ENCODE measurements around the gene BCAS1.

BCAS1 gene

DNA sequence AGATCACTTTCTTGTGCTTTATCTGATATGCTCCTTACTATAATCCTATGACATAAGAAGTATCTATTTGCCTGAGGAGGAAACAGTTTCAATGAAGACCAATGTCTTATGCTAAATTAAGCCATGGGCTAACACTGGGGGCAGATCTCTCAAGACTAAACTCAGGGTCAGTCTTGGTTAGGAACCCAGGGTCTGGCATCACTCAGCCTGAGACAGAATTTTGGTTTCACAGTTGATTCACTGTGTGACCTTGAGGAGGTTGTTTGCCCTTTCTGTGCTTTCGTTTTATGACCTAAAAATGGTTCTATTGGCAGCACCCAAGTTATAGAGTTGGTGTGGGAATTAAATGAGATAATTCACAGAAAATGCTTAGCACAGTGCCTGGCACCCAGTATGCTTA lies 4.9 kb upstream of the BCAS1 start:
- DNase-seq = no peak

DNA sequence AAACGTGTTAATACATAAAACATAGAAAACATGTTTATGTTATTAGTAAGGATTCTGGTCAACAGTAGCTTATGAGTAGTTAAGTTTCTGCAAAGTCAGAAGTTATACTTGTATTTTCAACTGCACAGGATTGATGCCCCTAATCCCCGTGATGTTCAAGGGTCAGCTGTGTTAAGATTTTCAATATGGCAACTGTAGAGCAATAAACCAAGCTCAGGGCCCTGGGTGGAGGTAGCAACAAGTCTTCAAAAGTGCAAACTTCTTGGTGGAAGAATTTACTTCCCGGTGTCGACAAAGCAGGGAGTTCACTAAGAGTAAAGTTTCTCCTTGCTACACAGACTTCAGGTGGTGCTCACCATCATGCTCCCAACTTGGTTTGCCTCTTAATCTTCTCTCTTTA lies 4.1 kb upstream of the BCAS1 start:
- no peak for DNase-seq

DNA sequence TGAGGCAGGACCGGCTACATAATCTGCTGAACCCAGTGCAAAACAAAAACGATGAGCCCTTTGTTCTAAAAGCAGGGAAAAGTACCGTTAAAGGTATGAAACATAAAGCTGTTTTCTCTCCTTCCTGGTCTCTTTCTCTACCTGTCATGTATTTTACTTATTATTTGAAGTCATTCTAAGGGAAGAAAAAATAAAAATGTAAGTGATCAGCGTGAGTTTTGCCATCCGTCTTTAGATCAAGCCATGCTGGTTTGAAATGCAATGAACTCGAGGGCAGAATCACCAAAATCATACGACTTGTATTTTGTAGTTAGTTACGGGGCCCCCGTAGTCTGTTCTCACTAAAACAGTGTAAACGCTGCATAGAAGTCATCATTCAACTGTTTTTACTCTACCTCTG lies 2.9 kb upstream of the BCAS1 start:
- DNase-seq = no peak

DNA sequence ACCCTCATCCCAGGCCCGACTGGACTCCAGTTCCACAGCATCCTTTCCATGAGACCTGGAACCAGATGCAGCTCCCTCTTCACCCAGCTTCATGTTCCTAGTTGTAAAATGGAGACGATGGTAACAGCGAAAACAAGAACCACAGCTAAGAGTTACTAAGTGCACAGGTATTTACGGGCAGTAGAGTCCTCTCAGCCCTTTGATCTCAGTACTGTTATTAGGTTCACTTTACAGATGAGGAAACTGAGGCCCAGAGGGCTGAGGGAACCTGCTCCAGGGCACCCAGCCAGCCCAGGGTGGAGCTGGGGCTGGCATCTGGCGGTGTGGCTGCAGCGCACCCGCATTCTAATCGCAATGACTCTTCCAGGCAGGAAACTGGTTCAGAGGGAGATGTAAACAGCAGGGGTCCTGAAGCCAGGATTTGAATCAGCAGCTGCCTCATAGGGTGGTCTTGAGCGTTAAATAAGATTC lies 858 bp downstream of the BCAS1 start:
- no peak for DNase-seq

DNA sequence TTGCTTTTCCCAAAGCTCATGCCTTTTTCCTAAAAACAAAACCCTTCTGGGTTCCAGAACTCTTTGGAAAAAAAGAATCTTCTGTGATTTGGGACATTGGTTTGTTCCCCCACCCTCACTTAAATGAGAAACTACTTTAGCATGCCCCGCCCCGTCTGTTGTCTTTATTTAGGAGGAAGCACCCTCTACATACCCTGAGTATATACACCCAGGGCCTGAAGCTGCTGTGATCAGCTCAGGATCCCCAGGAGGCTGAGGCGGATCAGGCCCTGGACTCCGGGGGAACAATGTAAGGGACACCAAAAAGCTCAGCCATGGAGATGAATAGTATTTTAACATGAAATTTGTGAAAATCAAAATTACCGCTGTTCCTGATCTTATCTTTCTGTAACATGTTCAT lies 1.4 kb downstream of the BCAS1 start:
- DNase-seq = no peak

DNA sequence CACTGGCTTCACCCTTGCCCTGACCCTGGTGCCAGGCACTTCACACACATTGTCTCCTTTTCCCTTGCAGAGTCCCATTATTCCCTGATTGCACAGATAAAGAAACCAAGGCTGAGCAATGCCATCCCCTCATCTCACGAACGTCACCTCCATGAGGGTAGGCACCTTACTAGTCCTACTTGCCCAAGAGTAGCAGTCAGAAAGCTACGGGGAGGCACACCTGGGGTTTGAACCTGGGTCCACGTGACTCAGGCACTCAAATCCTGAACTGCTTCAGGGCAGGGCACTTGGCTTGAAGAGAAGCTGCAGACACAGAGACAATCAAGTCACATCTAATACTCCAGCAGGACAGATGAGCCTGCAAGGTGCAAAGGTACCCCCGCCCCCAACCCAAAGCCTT lies 1.9 kb downstream of the BCAS1 start:
- DNase-seq = no peak

DNA sequence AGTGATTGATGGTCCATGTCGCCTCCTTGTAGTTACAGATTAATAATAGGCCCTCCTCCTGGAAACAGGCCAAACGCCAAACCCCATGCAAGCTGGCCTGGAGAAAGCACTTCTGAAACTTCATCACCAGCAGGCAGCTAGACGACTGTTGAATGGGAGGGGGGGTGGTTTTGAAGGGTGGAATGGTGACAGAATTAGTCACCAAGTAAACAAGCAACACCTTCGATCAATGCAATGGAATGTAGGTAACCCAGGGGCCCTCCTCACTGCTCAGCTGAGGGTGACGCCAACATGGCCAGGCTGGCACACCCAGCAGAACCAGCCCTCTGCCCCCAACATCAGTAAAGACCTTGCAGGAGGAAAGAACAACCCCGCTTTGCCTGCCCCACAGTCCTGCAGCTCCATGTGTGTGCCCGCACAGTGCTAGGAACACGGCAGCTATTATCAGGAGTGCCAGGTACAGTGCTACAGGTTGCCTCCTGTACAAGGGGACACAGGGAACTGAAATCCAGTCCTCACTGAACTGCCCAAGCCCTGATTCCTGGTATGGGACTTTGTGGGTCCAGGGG lies 2.7 kb downstream of the BCAS1 start:
- DNase-seq = peak; percentile 98

DNA sequence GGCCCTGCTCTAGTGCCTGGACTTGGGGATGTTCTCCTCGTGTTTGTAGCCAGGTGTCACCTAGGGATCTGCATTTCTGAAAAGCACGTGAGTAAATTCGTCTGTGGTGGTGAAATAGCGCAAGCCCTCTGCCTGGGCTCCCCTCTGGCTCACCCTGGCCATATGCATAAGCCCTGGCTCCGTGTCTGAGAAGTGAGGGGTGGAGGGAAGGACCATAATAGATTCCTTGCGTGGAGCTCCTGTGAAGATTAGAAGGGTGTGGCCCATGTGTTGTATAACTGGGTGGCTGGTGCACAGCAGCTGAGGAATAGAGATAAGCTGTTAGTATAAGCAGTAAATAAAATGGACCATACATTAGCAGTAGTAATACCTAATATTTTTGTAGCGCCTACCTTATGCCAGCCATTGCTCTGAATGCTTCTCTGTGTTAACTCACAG lies 4.8 kb downstream of the BCAS1 start:
- DNase-seq = no peak

DNA sequence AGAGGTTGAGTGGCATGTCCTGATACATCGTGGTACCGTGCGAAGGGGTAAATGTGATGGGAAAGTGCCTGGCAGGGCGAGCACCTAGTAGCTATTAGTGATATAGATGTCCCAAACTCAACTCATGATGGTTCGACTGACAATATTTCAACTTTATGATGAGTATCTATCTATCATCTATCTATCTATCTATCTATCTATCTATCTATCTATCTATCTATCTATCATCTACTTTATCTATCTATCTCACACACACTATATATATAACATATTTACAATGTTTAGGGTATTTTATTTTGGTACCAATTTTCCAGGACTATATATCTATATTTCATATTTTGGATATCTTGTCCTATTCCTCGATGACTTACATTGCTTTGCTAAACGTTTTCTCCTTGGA lies 5.5 kb downstream of the BCAS1 start:
- no peak for DNase-seq

DNA sequence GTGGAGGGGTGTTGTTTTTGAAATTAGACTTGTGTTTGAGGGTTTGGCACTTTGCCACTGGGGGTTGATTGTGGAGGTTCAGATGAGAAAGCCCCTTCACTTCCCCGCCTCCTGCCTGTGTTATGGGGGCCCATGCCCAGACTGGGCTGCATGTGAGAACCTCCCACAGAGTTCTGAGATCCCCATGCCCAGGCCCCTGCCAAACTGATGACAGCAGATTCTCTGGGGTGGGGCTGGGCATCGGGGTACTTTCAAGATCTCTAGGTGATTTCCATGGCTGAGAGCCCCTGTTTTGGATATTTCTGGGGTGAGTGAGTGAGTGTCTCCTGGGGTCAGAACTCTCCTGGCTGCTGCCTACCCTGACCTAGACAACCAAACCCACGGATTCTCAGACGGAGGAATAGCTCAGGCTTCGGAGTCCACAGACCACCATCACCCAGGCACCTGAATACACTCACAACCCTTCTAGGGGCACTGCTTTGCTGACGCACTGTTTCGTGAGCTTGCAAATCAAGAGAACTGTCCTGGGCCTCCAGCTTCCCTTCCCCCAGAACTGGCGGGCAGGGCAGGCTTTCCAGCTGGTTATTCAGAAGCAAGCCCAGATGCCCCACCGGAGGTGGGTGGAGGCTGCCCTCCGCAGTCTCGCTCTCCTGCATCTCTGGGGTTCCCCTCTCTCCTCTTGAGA lies 6.3 kb downstream of the BCAS1 start:
- DNase-seq = no peak

DNA sequence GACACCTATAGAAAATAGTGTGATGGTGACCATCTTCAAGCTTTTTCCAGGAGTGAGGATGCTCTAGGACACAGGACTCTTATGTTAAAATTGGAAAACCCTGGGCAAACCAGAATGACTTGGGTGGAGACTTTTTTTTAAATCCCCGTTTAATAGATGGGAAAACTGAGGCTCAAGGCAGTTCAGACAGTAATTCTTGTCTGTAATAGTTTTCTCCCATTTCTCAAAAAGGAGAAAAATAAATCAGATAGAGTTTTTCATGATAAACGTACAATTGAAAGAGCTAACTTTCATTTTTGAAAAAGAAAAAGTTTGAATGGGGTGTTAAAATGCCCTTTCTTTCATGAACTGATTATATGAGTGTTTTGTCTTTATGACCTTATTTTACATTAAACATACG lies 6.8 kb downstream of the BCAS1 start:
- DNase-seq = no peak

DNA sequence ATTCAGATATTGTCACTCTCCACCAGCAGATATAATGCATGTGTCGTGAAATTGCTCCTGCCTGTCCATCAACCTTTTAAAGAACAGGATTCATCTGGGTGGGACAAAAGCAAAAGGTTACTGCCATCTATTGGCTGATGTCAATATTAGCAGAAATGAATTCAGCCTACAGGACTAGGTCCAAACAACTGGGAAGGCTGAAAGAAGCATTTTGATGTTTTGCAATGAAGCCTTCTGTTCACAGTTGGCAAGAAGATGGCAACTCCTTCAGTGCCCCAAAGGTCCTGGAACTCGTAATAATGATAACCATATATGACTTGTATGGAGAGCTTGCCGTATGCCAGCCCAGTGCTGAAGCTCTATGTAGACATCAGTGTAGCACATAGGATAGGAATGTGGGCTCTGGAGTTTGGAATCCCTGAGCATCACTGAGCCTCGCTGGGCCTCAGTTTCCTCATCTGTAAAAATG lies 7.5 kb downstream of the BCAS1 start:
- DNase-seq = peak; percentile 82

DNA sequence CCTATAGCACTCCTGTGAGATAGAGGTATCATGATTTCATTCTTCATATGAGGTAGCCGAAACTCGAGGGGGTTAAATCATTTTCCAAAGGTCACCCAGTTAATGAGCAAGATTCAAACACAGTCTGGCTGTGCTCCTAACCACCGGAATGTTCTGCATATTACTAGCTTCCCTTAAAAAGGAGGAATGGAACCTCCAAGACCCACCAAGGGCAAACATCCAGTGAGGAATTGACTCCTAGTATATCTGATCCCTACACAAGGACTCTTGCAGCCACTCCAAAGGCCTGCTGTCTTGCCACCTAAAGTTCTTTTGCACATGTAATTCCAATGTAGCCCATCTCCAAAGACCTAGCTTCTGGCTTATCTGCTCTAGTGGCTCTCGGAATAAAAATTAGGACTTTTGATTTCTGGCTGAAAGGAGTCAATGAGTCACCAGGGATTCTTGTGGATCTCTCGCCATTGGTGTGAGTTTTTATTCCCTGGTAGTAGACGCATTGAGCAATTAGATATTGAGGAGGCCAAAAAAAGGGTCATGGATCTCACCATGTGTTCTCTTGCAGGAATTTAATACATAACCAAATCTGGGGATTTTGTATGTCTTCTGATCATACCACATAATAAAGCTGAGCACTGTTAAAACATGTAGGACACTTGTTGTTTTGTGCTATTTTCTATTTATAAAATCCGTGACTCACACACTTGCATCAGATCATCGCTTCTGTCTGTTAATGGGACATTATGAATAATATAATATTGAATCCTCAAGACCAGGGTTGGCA lies 9.1 kb downstream of the BCAS1 start:
- DNase-seq = peak; percentile 34

DNA sequence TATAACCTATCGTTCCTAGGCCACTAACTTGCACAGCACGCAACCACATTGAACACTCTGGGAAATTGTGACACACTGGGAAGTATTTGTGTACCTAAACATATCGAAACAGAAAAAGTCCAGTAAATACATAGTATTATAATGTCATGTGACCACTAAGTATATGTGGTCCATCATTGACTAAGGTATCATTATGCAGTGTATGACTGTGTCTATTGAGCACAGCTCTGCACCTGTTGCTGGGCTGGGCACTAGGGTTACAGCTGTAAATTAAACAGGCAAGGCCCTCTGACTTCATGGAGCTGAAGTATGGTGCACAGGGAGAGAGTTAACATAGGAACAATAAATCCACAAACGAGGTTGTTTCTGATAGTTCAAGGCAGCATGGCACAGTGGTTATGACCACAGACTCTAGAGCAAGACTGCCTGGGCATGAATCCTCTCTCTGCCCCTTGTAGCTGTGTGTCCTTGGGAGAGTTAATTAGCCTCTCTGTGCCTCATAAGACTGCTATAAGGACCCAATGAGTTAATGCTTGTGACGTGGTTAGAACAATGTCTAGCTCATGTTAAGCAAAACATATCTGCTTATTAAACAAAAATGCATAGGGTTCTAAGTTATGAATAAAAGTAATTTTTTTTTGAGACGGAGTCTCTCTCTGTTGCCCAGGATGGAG lies 10.6 kb downstream of the BCAS1 start:
- no peak for DNase-seq

DNA sequence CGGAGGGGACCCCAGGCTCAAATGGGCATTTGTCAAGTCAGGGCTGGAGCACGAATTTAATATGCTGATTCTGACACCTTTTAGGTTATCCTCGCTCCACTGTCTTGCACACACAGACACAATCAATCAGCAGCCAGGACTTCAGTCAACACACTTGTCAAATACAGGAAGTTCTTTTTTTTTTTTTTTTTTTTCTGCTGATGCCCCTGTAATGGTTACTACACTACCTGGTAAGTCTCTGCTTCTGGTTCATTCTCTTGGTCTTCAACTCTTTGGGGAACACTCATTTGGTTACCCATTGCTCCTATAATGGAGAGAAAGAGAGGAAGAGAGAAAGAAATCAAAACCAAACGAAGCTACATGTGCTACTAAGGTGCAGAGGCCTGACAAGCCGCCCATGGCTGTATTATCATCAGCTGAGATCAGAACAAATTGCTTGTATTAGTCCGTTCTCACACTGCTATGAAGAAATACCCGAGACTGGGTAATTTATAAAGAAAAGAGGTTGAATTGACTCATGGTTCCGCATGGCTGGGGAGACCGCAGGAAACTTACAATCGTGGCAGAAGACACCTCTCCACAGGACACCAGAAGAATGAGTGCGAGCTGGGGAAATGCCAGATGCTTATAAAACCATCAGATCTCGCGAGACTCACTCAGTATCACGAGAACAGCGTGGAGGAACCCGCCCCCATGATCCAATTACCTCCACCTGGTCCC lies 11.8 kb downstream of the BCAS1 start:
- peak; percentile 34 for DNase-seq

DNA sequence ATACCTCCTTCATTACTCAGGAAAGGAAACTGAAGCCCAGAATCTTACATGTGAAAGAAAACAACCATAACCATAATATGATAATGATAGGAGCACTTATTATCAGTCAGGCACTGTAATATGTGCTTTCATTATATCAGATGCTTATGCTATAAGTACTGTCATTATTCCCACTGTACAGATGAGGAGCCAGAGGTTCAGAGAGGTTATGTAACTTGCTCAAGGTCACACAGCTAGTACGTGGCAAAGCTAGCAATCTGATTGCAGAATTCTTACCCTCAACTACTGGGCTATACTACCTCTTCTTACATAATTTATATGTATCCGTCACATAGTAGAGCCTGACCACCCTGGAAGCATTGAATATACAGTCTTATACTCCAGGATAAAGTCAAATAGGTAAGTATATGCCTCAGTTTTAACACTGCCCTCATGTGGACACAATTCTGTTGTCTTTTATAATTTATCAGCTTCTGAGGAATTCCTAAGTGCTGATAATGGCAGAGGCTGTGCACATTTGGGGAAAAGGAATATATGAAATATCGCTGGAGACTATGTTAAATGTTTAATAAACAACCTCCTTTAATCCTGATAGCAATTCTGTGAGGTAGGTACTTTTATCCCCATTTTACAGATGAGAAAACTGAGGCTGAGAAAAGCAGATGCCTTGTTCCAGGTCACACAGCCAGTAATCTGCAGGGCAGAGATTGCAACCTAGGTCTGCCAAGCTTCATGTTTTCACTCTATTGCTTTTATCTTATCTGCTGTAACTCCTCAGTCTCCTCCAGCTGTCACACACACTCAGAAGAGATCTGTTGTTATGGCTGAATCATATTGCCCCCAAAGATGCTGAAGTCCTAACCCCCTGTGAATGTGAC lies 13.4 kb downstream of the BCAS1 start:
- DNase-seq = no peak

DNA sequence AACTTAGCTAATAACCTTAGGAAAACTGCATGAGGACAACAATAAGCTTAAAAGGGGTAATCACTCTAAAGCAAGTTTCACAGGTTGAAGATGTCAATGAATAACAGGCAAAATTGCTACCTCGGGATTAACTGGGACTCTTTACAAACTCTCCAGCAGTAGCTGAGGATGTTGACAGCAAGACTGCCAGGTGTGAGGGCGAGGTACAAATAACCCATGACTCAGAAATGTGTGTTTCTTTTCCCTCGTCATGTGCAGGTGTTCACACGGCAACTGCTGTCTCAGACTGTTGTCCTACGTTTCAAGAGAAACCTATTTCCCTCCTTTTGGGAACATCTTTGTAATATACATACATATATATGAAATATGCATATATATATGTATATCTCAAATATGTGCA lies 15.9 kb downstream of the BCAS1 start:
- peak; percentile 79 for DNase-seq

DNA sequence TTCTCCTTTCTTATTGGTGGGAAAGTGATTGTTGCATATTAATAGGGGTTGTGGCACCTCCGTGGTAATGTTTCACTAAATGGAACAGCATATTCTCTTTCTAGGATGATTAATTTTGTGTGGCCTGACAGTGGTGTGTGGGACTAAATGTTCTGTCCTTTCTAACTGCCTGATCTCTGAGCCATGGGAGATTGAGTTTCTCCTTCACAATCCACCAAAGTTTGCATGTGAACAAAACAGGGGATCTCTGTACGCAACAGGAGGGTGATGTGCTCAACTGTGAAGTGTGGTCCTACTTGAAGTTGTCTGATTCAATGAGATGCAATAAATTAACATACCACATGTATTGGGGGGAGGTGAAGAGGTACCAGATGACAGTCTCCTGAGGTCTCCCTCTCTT lies 19.3 kb downstream of the BCAS1 start:
- DNase-seq = no peak

DNA sequence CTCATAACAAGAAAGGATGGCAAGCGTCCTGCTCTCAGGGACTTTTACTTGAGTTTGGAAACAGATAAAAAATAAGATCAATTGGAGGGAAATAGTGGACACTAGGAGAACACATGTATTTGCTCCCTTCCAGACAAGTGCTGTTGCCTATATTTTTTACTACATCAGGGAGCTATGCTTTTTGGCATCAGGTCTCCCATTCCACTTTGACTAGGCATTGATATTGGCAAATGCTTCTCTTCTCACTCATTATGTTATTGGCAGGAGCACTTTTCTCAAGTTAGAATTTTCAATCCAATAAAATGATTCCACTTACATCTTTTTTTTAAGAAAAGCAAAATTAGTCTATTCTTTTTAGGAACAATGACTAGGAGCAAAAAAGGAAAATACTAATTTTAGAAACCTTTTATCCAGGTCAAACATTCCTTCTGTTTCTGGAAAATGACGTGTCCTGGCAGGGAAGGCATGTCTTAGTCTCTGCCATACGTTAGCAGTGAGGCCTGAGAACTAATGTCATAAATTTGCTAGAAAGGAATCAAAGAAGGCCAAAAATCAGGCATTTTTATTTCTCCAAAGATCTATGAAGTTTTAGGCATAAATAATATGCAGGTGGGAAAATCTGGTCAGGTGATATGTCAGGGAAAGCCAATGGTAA lies 21.4 kb downstream of the BCAS1 start:
- DNase-seq = no peak

DNA sequence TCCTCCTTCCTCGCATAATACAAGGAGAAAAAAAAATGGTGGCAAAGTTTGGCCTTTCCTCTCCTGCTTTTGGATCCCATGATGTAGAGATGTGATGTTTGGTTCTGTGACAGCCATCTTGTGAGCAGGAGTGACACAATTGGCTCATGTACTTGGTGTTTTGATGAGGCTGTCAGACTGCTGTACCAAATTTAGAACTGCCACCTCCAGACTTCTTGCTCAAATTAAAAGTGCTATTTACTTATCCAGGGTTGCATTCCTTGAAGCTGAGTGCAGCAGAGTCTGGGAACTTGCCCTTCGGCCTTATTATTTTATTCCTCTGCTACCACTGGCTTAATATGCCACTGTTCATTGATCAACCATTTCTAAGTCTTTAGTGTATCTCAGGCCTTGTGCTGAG lies 21.9 kb downstream of the BCAS1 start:
- no peak for DNase-seq

DNA sequence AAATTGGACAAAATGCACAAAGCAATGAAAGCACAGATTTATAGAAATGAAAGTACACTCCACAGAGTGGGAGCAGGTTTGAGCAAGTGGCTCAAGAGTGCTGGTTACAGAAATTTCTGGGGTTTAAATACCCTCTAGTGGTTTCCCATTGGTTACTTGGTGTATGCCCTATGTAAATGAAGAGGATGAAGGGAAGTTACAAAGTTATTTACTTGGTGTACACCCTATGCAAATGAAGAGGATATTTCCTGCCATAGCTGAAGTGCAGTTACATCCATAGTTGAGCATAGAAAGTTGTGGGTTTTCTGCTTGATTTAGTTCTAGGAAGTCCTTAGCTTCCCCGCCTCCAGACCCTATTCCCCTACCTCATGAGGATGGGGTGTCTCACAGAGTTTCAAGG lies 22.7 kb downstream of the BCAS1 start:
- DNase-seq = no peak
